Colon (tissue), 2 donors: Measurements from ENCODE around the gene TFPI.
"Not testable (repeated sequence)": the region's sequence is repeated elsewhere in the genome, so short reads cannot be mapped to it uniquely, and the experiment has no call there.

ENCODE experiments used
- FAIRE-seq: peaks from 2 replicates; lab custom pipeline; 2012; peaks lifted over from hg19 to GRCh38; lab: Jason Lieb, UNC
- donor health status: control.
- donor health status: control.

The TFPI gene

DNA sequence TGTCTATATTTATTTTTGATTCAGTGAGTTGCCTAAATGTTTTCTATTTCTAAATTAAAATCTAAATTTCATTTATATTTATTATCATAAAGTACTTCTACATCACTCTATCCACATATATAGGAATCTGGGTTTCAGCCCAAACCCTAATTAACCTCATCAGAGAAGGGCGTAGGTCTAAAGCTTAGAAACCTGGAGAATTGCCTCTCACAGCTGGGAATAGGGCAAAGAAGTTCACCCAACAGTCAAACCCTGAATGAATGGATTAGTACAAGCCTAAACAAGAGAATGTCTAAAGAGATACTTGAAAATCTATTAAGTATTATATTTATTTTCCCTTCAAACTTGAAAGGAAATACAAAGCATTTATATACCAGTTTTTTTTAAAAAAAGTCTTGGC lies 26.2 kb downstream of the TFPI start:
- no peak for FAIRE-seq

DNA sequence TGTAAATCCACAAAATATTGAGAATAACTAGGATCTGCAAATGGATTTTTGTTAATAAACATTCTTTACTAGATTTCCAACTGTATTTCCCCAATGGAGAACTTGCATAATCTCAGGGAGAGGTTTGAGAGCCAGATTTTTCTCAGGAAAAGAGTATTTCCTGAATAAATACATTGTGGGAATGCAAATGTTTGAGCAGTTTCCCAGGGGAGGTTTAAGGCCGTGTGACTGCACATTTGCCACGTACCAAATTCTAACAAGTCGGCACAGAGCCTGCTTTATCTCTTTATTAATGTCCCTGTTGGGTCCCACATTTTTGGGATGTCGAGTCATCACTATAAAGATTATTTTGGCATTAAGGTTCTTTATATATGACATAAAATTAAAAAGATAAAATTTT lies 27.0 kb downstream of the TFPI start:
- FAIRE-seq: no peak

DNA sequence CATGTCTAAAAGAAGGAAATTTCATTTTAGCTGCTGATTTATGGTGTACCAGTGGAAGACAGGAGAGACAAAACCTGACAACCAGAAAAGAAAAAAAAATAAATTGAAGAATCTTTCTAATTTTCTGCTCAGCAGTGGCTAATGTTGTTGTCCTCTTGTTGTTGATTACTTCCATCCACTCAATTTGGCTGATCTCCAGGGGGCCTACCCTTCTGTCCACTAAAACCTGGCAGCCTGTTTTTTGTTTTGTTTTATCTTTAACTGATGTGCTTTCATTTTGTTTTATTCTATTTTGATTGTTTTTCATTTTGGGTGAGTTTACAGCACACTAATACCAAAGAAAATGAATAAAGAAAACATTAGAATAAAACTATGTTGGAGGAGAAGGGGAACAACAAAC lies 27.4 kb downstream of the TFPI start:
- FAIRE-seq: no peak

- no peak for FAIRE-seq
Measured at GRCh38 chr2:187525163-187525900, 28.9 kb downstream of the TFPI start.

DNA sequence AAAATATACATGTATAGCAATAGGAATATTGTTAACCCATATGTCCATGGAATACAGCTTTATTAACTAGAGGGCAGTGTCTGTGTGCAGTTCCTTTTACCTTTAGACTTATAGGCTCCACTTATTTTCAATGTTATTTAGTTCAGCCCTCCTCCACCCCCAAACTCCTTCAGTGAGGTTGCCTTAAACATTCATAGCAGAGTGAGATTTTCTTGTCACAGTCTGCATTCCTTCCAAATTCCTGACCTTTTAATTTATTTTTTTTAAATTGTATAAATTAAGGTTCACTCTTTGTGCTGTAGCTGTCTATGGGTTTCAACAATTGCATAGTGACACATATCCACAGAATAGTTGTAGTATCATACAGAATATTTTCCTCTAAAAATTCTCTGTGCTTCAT lies 30.9 kb downstream of the TFPI start:
- FAIRE-seq: no peak

DNA sequence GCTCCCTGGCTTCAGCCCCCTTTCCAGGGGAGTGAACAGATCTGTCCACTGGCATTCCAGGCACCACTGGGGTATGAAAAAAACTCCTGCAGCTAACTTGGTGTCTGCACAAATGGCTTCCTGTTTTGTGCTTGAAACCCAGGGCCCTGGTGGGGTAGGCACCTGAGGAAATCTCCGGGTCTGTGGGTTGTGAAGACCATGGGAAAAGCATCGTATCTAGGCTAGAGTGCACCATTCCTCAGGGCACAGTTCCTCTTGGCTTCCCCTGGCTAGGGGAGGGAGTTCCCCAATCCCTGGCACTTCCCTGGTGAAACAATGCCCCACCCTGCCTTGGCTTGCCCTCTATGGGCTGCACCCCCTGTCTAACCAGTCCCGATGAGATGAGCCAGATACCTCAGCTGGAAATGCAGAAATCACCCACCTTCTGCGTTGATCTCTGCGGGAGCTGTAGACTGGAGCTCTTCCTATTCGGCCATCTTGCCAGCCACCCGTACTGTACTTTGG lies 34.1 kb downstream of the TFPI start:
- no peak for FAIRE-seq

DNA sequence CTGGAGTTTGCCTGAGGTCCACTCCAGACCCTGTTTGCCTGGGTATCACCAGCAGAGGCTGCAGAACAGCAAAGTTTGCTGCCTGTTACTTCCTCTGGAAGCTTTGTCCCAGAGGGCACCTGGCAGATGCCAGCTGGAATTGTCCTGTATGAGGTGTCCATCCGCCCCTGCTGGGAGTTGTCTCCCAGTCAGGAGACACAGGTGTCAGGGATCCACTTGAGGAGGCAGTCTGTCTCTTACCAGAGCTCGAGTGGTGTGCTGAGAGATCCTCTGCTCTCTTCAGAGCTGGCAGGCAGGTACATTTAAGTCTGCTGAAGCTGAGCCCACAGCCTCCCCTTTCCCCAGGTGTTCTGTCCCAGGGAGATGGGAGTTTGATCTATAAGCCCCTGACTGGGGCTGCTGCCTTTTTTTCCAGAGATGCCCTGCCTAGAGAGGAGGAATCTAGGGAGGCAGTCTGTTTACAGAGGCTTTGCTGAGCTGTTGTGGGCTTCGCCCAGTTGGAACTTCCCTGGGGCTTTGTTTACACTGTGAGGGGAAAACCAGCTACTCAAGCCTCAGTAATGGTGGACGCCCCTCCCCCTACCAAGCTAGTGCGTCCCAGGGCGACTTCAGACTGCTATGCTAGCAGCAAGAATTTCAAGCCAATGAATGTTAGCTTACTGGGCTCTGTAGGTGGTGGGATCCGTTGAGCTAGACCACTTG lies 34.7 kb downstream of the TFPI start:
- FAIRE-seq: no peak

DNA sequence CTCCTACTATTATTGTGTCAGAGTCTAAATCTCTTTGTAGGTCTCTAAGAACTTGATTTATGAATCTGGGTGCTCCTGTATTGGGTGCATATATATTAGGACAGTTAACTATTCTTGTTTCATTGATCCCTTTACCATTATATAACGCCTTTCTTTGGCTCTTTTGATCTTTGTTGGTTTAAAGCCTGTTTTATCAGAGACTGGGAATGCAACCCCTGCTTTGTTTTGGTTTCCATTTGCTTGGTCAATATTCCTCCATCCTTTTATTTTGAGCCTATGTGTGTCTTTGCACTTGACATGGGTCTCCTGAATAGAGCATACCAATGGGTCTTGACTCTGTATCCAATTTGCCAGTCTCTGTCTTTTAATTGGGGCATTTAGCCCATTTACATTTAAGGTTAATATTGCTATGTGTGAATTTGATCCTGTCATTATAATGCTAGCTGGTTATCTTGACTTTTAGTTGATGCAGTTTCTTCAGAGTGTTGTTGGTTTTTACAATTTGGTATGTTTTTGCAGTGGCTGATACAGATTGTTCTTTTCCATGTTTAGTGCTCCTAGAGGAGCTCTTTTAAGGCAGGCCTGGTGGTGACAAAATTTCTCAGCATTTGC lies 36.4 kb downstream of the TFPI start:
- not testable (repeated sequence) for FAIRE-seq

DNA sequence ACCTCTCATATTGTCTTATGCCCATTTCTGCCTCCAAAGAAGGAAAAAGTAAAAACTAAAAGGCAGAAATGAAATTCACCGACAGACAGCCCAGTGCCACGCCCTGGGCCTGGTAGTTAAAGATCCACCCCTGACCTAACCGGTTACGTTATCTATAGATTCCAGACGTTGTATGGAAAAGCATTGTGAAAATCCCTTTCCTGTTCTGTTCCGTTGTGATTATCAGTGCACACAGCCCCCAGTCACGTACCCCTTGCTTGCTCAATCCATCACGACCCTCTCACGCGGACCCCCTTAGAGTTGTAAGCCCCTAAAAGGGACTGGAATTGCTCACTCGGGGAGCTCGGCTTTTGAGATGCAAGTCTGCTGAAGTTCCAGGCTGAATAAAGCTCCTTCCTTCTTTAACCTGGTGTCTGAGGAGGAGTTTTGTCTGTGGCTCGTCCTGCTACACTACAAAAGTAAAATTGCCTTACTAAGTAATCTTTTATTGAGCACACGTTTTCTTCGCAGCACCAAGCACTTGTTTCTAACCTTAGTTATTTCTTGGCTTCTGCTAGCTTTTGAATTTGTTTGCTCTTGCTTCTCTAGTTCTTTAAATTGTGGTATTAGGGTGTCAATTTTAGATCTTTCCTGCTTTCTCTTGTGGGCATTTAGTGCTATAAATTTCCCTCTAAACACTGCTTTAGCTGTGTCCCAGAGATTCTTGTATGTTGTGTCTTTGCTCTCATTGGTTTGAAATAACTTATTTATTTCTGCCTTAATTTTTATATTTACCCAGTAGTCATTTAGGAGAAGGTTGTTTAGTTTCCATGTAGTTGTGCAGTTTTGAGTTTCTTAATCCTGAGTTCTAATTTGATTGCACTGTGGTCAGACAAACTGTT lies 37.4 kb downstream of the TFPI start:
- not testable (repeated sequence) for FAIRE-seq

DNA sequence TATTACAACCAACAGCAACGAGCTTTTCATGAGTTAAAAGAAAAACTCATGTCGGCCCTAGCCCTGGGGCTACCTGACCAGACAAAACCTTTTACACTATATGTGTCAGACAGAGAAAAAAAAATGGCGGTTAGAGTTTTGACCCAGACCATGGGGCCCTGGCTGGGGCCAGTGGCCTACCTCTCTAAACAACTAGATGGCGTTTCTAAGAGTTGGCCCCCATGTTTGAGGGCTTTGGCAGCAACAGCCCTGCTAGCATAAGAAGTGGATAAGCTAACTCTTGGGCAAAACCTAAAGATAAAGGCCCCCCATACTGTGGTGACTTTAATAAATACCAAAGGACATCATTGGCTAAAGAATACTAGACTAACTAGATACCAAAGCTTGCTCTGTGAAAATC lies 39.3 kb downstream of the TFPI start:
- no peak for FAIRE-seq

DNA sequence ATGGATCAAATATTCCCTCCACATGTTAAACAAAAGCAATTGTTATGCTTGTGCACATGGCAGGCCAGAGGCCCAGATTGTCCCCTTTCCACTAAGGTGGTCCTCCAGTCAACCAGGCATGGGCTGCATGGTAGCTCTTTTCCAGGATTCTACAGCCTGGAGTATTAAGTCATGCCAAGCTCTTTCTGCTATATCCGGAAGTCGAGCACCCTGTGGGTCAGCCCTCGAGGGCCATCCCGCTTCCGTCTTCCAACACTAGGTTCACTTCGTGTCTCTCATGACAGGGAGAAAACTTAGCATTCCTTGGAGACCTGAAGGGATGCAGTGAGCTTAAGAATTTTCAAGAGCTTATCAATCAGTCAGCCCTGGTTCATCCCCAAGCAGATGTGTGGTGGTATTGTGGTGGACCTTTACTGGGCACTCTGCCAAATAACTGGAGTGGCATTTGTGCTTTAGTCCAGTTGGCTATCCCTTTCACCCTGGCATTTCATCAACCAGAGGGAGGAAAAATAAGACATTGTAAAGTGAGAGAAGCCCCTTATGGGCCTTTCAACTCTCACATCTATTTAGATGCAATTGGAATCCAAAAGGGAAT lies 39.9 kb downstream of the TFPI start:
- FAIRE-seq: not testable (repeated sequence)

DNA sequence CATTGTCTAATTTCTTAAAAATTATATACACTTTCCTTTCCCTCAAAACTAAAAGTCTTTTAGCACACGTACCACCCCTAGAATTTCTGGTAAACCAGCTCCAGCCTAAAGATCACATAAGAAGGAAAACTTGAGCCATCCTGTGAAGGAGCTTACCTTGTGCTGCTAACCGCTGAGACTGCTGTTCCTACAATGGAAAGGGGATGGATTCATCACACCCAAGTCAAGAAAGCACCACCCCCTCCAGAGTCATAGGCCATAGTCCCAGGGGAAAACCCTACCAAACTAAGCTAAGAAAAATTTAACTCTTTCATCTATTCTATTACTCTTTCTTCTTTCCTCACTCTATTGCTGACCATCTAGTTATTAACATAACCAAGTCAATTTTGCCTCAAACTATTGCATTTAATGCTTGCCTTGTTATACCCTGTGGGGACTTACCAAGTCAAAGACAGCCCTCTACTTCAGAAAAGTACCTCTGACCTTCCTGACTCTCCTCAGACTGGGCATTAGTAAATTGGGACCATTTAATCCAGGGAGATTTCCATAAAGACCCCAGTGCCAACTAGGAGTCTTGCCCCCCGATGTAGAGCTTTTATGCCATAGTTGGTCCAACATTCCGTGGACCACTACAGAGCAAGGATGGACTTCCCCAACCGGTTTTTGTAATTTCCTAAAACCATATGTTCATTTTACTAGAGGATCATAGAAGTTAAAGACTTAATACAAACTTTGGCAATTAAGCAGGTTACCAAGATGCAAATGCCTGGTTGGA lies 40.6 kb downstream of the TFPI start:
- FAIRE-seq: not testable (repeated sequence)

DNA sequence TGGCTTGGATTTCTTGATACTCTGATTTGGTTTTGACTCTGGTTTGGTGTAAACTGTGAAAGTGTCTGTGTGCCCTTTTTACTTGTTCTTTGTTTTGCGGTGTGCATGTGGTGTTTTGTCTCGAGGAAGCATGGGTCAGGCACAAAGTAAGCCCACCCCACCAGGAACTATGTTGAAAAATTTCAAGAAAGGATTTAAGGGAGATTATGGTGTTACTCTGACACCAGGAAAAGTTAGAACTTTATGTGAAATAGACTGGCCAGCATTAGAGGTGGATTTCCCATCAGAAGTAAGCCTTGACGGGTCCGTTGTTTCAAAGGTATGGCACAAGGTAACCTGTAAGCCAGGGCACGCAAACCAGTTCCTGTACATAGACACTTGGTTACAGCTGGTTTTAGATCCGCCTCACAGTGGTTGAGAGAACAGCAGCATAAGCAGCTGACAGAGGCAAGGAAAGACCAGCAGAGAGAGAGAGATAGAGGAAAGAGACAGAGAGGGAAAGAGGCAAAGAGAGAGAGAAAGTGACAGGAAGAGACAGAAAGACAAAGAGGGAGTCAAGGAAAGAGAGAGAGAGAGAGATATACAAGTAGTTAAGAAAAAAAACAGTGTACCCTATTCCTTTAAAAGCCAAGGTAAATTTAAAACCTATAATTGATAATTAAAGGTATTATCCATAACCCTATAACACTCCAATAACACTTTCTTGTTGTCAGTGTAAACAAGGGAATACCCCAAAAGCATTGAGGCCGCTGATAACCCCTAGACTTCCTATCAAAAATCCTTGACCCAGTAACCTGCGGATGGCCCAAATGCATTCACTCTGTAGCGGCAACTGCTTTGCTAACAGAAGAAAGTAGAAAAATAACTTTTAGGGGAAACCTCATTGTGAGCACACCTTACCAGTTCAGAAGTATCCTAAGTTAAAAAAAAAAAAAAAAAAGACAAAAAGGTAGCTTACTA lies 42.6 kb downstream of the TFPI start:
- FAIRE-seq: no peak

- not testable (repeated sequence) for FAIRE-seq
Measured at GRCh38 chr2:187510419-187511355, 43.5 kb downstream of the TFPI start.

DNA sequence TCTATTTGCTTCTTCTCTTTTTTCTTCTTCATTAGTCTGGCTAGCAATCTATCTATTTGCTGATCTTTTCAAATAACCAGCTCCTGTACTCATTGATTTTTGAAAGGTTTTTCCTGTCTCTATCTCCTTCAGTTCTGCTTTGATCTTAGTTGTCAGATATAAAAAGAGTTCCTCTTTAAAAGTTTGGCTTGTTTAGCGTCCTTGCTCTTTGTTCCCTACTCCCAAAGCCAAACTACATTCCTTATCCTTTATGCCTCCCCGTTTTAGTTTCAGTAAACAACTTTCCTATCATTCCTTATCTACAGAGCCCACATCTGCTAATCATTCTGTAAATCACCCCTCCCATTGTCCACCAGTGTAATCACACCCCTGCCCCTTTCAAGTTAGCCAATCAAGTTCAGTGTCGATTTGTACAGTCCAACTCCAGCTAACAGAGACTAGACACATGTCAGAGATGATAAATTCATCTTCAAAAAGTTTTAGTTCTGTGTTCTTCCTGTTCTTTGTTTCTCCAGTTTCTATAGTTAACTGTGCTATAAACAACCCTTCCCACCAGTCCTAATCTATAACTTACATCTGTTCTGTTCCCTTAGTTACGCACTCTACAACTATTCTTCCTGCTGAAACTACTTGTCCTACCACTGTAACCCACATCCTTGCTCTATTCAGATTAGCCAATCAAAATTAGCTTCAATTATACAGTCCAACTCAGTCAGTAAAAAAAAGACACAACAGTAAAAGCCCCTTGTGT lies 44.4 kb downstream of the TFPI start:
- FAIRE-seq: no peak

DNA sequence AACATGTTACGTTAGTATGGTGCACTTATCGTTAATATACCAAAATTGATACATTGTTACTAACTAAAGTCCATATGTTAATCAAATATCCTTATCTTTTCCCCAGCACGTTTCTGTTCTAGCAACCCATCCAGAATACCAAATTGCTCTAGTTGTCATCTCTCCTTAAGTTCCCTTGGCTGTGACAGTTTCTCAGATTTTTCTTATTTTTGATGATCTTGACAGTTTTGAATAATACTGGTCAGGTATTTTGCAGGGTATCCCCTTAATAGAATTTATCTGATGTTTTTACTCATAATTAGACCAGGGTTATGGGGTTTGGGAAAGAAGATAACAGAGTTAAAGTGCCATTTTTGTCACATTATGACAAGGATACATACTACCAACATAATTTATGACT lies 47.8 kb downstream of the TFPI start:
- no peak for FAIRE-seq

DNA sequence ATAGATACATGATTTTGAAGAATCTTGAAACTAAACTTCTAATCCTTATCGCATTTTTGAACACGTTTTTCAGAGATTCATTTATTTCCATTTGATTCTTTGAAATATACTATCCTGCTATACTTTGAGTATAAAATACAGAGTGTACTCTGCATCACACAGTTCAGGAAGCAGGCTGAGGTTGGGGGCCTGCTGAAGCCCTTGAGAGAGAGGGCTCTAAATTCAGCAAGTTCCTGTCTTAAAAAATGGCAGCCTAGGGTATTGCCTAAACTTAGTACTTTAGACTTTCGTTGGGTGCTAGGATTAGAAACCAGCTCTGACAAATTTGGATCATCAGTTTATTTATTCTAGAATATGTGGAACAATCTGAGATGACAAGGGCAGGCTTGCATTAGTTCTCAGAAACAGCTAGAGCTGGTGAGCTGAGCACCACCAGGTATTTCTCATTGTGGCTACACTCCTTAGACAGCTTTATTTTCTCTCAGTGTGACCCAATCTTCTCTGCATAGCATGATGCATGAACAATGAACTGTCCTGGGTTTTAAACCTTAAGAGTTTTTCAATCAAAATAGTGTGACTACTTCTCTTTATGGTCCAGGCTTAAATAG lies 49.1 kb downstream of the TFPI start:
- no peak for FAIRE-seq
